Measurements from ENCODE around the gene SIGLEC12. TPM values are rescaled to one million over a fixed set of nuclear protein-coding genes. Genes with fewer than 3 reads are reported as not detected.

SIGLEC12 gene
- total RNA-seq, 1 donor from 2014 or later: not detected

GRCh38 chr19:51509823-51510660, 8.4 kb upstream of the SIGLEC12 start:
- no peaks in the 10 kb centered on the region for H3K4me1 Mint-ChIP-seq (ENCODE audit: low read depth)
- peaks cover 7% of the 10 kb centered on the region for H3K27me3 Mint-ChIP-seq (ENCODE audit: low read depth)
- no peak for TF ChIP-seq CTCF (IDR thresholded peaks at IDR 0.05)
- H3K4me3 Mint-ChIP-seq (ENCODE audit: unreplicated experiment): no peak overlapping the region
- H3K36me3 Mint-ChIP-seq (ENCODE audit: low read depth): no peaks in the 10 kb centered on the region
- no peaks in the 10 kb centered on the region for H3K9me3 Mint-ChIP-seq (ENCODE audit: low read depth)
- no peak for DNase-seq (ENCODE audit: low spot score)
- no peak overlapping the region for H3K27ac Mint-ChIP-seq (ENCODE audit: unreplicated experiment)

- no peaks in the 10 kb centered on the region for H3K4me1 Mint-ChIP-seq (ENCODE audit: low read depth)
- no peak overlapping the region for H3K27ac Mint-ChIP-seq (ENCODE audit: unreplicated experiment)
Measured at GRCh38 chr19:51508059-51508733, 6.6 kb upstream of the SIGLEC12 start.

GRCh38 chr19:51507640-51508058, 6.0 kb upstream of the SIGLEC12 start:
- no peak overlapping the region for H3K27ac Mint-ChIP-seq (ENCODE audit: unreplicated experiment)
- no peaks in the 10 kb centered on the region for H3K4me1 Mint-ChIP-seq (ENCODE audit: low read depth)
- no peaks in the 10 kb centered on the region for H3K27me3 Mint-ChIP-seq (ENCODE audit: low read depth)
- peaks cover 7% of the 10 kb centered on the region for H3K9me3 Mint-ChIP-seq (ENCODE audit: low read depth)
- H3K4me3 Mint-ChIP-seq (ENCODE audit: unreplicated experiment): no peak overlapping the region
- DNase-seq (ENCODE audit: low spot score): no peak
- no peak for TF ChIP-seq CTCF (IDR thresholded peaks at IDR 0.05)
- no peaks in the 10 kb centered on the region for H3K36me3 Mint-ChIP-seq (ENCODE audit: low read depth)

More at GRCh38 chr19:51508059-51508733, 6.6 kb upstream of the SIGLEC12 start:
- Mint-ChIP-seq H3K9me3 (ENCODE audit: low read depth) (peaks cover 7% of the 10 kb centered on the region), H3K27me3 (ENCODE audit: low read depth) (peaks cover 3% of the 10 kb centered on the region), H3K4me3 (ENCODE audit: unreplicated experiment) (no peak overlapping the region), H3K36me3 (ENCODE audit: low read depth) (no peaks in the 10 kb centered on the region)
- DNase-seq (ENCODE audit: low spot score): no peak
- TF ChIP-seq CTCF (IDR thresholded peaks at IDR 0.05): no peak

- H3K4me3 Mint-ChIP-seq (ENCODE audit: unreplicated experiment): no peak overlapping the region
- TF ChIP-seq CTCF (IDR thresholded peaks at IDR 0.05): no peak
- H3K27me3 Mint-ChIP-seq (ENCODE audit: low read depth): no peaks in the 10 kb centered on the region
- peaks cover 9% of the 10 kb centered on the region for H3K9me3 Mint-ChIP-seq (ENCODE audit: low read depth)
- H3K36me3 Mint-ChIP-seq (ENCODE audit: low read depth): no peaks in the 10 kb centered on the region
- H3K27ac Mint-ChIP-seq (ENCODE audit: unreplicated experiment): no peak overlapping the region
- H3K4me1 Mint-ChIP-seq (ENCODE audit: low read depth): no peaks in the 10 kb centered on the region
- DNase-seq (ENCODE audit: low spot score): no peak
Measured at GRCh38 chr19:51507192-51507591, 5.6 kb upstream of the SIGLEC12 start.

GRCh38 chr19:51505904-51506303, 4.3 kb upstream of the SIGLEC12 start:
- DNase-seq (ENCODE audit: low spot score): no peak
- no peaks in the 10 kb centered on the region for H3K27me3 Mint-ChIP-seq (ENCODE audit: low read depth)

More at GRCh38 chr19:51505904-51506303, 4.3 kb upstream of the SIGLEC12 start:
- peaks cover 11% of the 10 kb centered on the region for H3K9me3 Mint-ChIP-seq (ENCODE audit: low read depth)
- no peak overlapping the region for H3K27ac Mint-ChIP-seq (ENCODE audit: unreplicated experiment)
- H3K36me3 Mint-ChIP-seq (ENCODE audit: low read depth): no peaks in the 10 kb centered on the region
- H3K4me1 Mint-ChIP-seq (ENCODE audit: low read depth): no peaks in the 10 kb centered on the region
- H3K4me3 Mint-ChIP-seq (ENCODE audit: unreplicated experiment): no peak overlapping the region
- TF ChIP-seq CTCF (IDR thresholded peaks at IDR 0.05): no peak

Measured in chondrocyte (in vitro differentiated cells).